ENCODE measurements around the gene TNFAIP8L3. TPM values are rescaled to one million over a fixed set of nuclear protein-coding genes. Genes with fewer than 3 reads are reported as not detected.

TNFAIP8L3 gene
- total RNA-seq, 2 experiments from 2014 or later: not detected

DNA sequence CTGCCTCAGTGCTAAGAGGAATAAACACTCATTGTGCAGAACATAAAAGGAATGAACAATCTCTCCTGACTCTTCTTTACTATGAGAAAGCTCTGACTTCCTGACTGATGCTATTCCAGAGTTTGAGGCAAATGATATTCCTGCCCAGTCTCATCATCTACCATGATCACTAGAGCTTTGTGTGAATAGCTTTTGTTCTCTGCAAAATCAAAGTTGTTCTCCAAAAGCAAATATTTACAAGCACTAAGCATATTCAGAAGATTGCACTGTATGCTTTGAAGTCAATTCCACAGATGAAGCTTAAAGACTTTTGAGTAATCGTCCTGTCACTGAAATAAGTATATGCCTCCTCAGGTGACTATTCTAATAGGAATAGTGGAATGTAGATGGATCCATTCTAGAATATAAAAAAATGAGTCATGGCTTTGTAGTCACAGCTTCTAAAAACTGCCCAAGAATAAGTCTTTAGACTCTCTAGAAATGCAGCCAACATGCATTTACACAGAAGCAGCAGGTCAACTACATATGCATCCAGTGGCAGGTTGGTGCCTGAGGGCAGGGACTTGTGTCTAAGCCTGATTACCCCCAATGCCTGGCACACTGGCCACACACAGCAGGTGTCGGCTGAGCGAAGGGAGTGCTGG lies 34.6 kb downstream of the TNFAIP8L3 start:
- ChIA-PET POLR2A (no interaction called here), CTCF (interaction anchor here (1.1 to 1.2 kb wide), 2 partner anchors 9 to 26 kb away, joined by 3 to 5 read pairs; no protein-coding TSS in a partner anchor)
- Histone ChIP-seq H3K4me3 (ENCODE audit: low read length) (no peak overlapping the region), H3K9me3 (ENCODE audit: control insufficient read depth in 1 of 2, insufficient read depth in 1 of 2, low read length in 2 of 2) (no peaks in the 10 kb centered on the region), H3K27ac (ENCODE audit: low read depth in 1 of 2, low read length in 2 of 2) (no peak overlapping the region), H3K4me1 (ENCODE audit: insufficient read depth, low read length) (no peaks in the 10 kb centered on the region), H3K27me3 (ENCODE audit: control insufficient read depth in 1 of 2, insufficient read depth in 2 of 2, low read length in 2 of 2) (peaks cover 0 to 3% of the 10 kb centered on the region in 2 experiments), H3K36me3 (ENCODE audit: insufficient read depth, low read length) (no peaks in the 10 kb centered on the region)
- no peak for ATAC-seq (ENCODE audit: poor library complexity)
- H3K4me3 Mint-ChIP-seq: no peak overlapping the region
- H3K4me1 Mint-ChIP-seq (ENCODE audit: low read depth): no peaks in the 10 kb centered on the region
- no peak for DNase-seq
- no peak overlapping the region for H3K27ac Mint-ChIP-seq
- no peak for TF ChIP-seq CTCF (IDR thresholded peaks at IDR 0.05)
- H3K9me3 Mint-ChIP-seq: no peaks in the 10 kb centered on the region
- no peaks in the 10 kb centered on the region for H3K36me3 Mint-ChIP-seq (ENCODE audit: low read depth)
- intact Hi-C loops (cut with DNase I, micrococcal nuclease): no loop called here
- H3K27me3 Mint-ChIP-seq: peaks cover 38% of the 10 kb centered on the region

DNA sequence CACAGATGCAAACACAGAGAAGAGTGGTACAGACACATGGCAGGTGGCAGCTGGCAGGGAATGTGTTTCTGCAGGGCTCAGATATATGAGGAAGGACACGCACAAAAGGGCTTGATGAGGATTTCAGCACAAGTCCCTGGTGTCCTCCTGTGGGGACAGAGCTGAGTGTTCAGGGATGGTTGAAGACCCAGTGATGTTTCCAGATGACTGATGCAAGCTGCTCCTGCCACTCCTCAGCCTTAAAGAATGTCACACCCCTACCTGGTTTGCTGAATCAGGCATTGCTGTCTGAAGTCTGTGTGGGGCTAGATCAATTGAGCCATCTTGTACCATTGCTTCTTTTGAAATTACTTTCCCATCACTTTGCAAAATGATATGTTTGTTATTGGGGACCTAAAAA lies 40.2 kb downstream of the TNFAIP8L3 start:
- no peak overlapping the region for H3K27ac ChIP-seq (ENCODE audit: low read depth in 1 of 2, low read length in 2 of 2)
- ATAC-seq (ENCODE audit: poor library complexity) (no peak), DNase-seq (no peak)
- H3K4me1 ChIP-seq (ENCODE audit: insufficient read depth, low read length): no peaks in the 10 kb centered on the region
- TF ChIP-seq CTCF (IDR thresholded peaks at IDR 0.05): no peak
- H3K36me3 Mint-ChIP-seq (ENCODE audit: low read depth): no peaks in the 10 kb centered on the region
- ChIA-PET POLR2A (no interaction called here), CTCF (no interaction called here)
- H3K4me3 Mint-ChIP-seq: no peak overlapping the region
- H3K4me1 Mint-ChIP-seq (ENCODE audit: low read depth): no peaks in the 10 kb centered on the region
- H3K27ac Mint-ChIP-seq: no peak overlapping the region
- no peak overlapping the region for H3K4me3 ChIP-seq (ENCODE audit: low read length)
- intact Hi-C loops (cut with DNase I, micrococcal nuclease): no loop called here
- H3K9me3 ChIP-seq (ENCODE audit: control insufficient read depth in 1 of 2, insufficient read depth in 1 of 2, low read length in 2 of 2): no peaks in the 10 kb centered on the region
- H3K27me3 ChIP-seq (ENCODE audit: control insufficient read depth in 1 of 2, insufficient read depth in 2 of 2, low read length in 2 of 2): peaks cover 4 to 5% of the 10 kb centered on the region in 2 experiments
- H3K36me3 ChIP-seq (ENCODE audit: insufficient read depth, low read length): no peaks in the 10 kb centered on the region
- H3K27me3 Mint-ChIP-seq: peaks cover 29% of the 10 kb centered on the region
- H3K9me3 Mint-ChIP-seq: no peaks in the 10 kb centered on the region

GRCh38 chr15:51053571-51053970 lies 41.1 kb downstream of the TNFAIP8L3 start:
- Histone ChIP-seq H3K36me3 (ENCODE audit: insufficient read depth, low read length) (no peaks in the 10 kb centered on the region), H3K27ac (ENCODE audit: low read depth in 1 of 2, low read length in 2 of 2) (no peak overlapping the region), H3K4me3 (ENCODE audit: low read length) (no peak overlapping the region), H3K27me3 (ENCODE audit: control insufficient read depth in 1 of 2, insufficient read depth in 2 of 2, low read length in 2 of 2) (peaks cover 4 to 5% of the 10 kb centered on the region in 2 experiments), H3K9me3 (ENCODE audit: control insufficient read depth in 1 of 2, insufficient read depth in 1 of 2, low read length in 2 of 2) (no peaks in the 10 kb centered on the region), H3K4me1 (ENCODE audit: insufficient read depth, low read length) (no peaks in the 10 kb centered on the region)
- TF ChIP-seq CTCF (IDR thresholded peaks at IDR 0.05): no peak
- Mint-ChIP-seq H3K36me3 (ENCODE audit: low read depth) (no peaks in the 10 kb centered on the region), H3K27me3 (peaks cover 27% of the 10 kb centered on the region), H3K9me3 (no peaks in the 10 kb centered on the region), H3K4me3 (no peak overlapping the region), H3K4me1 (ENCODE audit: low read depth) (no peaks in the 10 kb centered on the region), H3K27ac (no peak overlapping the region)
- intact Hi-C loops (cut with DNase I, micrococcal nuclease): no loop called here
- ChIA-PET POLR2A (no interaction called here), CTCF (interaction anchor here (0.8 kb wide), 1 partner anchor 9 kb away, joined by 3 read pairs; no protein-coding TSS in a partner anchor)
- DNase-seq (no peak), ATAC-seq (ENCODE audit: poor library complexity) (no peak)

Data from CD4-positive, alpha-beta T cell (primary cell).